Superior temporal gyrus (tissue), 1 donor: ENCODE measurements around the gene IL9.
A peak's percentile ranks its signal among the peaks of the same experiment; 100 is the strongest.

Source experiments
- DNase-seq: peaks from one replicate; pipeline ENCODE4 v3.0.0-alpha.2; 2016; ENCODE audit errors: extremely low spot score

The IL9 gene

GRCh38 chr5:135891791-135892190 is 3.9 kb downstream of the IL9 start:
- no peak for DNase-seq

- DNase-seq, result no peak
These were observed 4.4 kb downstream of the IL9 start for GRCh38 chr5:135891268-135891667.

- DNase-seq, result no peak
These were observed 4.8 kb downstream of the IL9 start for GRCh38 chr5:135890867-135891266.

GRCh38 chr5:135890296-135890695 is 5.3 kb downstream of the IL9 start:
- no peak for DNase-seq

GRCh38 chr5:135887881-135888614 is 7.6 kb downstream of the IL9 start:
- no peak for DNase-seq

GRCh38 chr5:135887447-135887864 is 8.2 kb downstream of the IL9 start:
- DNase-seq, result peak; percentile 85

GRCh38 chr5:135886136-135886535 is 9.5 kb downstream of the IL9 start:
- no peak for DNase-seq

GRCh38 chr5:135885031-135885430 is 10.6 kb downstream of the IL9 start:
- DNase-seq, result no peak

- DNase-seq, result no peak
These were observed 12.2 kb downstream of the IL9 start for GRCh38 chr5:135883441-135883840.

GRCh38 chr5:135883026-135883425 is 12.6 kb downstream of the IL9 start:
- no peak for DNase-seq

- no peak for DNase-seq
These were observed 13.8 kb downstream of the IL9 start for GRCh38 chr5:135881819-135882218.

GRCh38 chr5:135881244-135881643 is 14.4 kb downstream of the IL9 start:
- DNase-seq, result peak; percentile 36

GRCh38 chr5:135880801-135881200 is 14.8 kb downstream of the IL9 start:
- no peak for DNase-seq

GRCh38 chr5:135880278-135880677 is 15.4 kb downstream of the IL9 start:
- DNase-seq, result no peak

- DNase-seq, result no peak
These were observed 16.1 kb downstream of the IL9 start for GRCh38 chr5:135879591-135879990.

GRCh38 chr5:135878156-135878620 is 17.5 kb downstream of the IL9 start:
- no peak for DNase-seq

GRCh38 chr5:135877570-135878155 is 18.0 kb downstream of the IL9 start:
- DNase-seq, result no peak

- no peak for DNase-seq
These were observed 19.5 kb downstream of the IL9 start for GRCh38 chr5:135876146-135876545.

GRCh38 chr5:135875567-135875966 is 20.1 kb downstream of the IL9 start:
- DNase-seq, result no peak

GRCh38 chr5:135874461-135874860 is 21.2 kb downstream of the IL9 start:
- no peak for DNase-seq

GRCh38 chr5:135873831-135874230 is 21.8 kb downstream of the IL9 start:
- no peak for DNase-seq

GRCh38 chr5:135871268-135871915 is 24.2 kb downstream of the IL9 start:
- DNase-seq, result no peak

GRCh38 chr5:135869935-135870334 is 25.7 kb downstream of the IL9 start:
- no peak for DNase-seq
